ENCODE results near the gene FAXC. TPM values are rescaled to one million over a fixed set of nuclear protein-coding genes. Genes with fewer than 3 reads are reported as not detected.

Gene FAXC
- polyA plus RNA-seq, 1 of the 3 experiments (the other 2 are of a cell fraction): 9.0 TPM

- WGBS (ENCODE audit: low lambda C conversion rate): 13% methylated on average over 1 of the region's 2 CpGs
- no peak overlapping the region for H3K27ac ChIP-seq (ENCODE audit: low read depth in 2 of 2, low read length in 1 of 2)
- H3K9me3 ChIP-seq: no peaks in the 10 kb centered on the region
- H3K36me3 ChIP-seq (replicated peaks in 1 of 2; ENCODE audit: control insufficient read depth in 1 of 2, insufficient read depth in 2 of 2, low read length in 1 of 2): no peaks in the 10 kb centered on the region
- no peaks in the 10 kb centered on the region for H3K4me1 ChIP-seq (ENCODE audit: control insufficient read depth in 1 of 2, insufficient read depth in 2 of 2, low read depth in 1 of 2, low read length in 1 of 2)
- H3K4me2 ChIP-seq: no peak overlapping the region
- H2AFZ ChIP-seq (ENCODE audit: low read depth): no peak overlapping the region
- TF ChIP-seq FOSL2 (IDR thresholded peaks at IDR 0.05; ENCODE audit: borderline replicate concordance, low read depth) (no peak), FOXJ3 (CRISPR knock-in tag; IDR thresholded peaks at IDR 0.05) (no peak), RFX5 (IDR thresholded peaks at IDR 0.05; ENCODE audit: low read length) (no peak), CHD2 (IDR thresholded peaks at IDR 0.05; ENCODE audit: low read length, partially characterized antibody) (no peak), USF1 (IDR thresholded peaks at IDR 0.05; ENCODE audit: borderline replicate concordance, low read depth) (no peak), MEF2A (IDR thresholded peaks at IDR 0.05; ENCODE audit: borderline replicate concordance, low read depth) (no peak), RCOR1 (IDR thresholded peaks at IDR 0.05; ENCODE audit: low read length) (no peak), TCF12 (IDR thresholded peaks at IDR 0.05) (no peak), USF2 (IDR thresholded peaks at IDR 0.05; ENCODE audit: borderline replicate concordance, low read depth, low read length) (no peak), EP300 (IDR thresholded peaks at IDR 0.05; ENCODE audit: borderline replicate concordance in 1 of 2, low read depth in 1 of 2, low read length in 1 of 2) (no peak), GABPA (IDR thresholded peaks at IDR 0.05; ENCODE audit: low read depth) (no peak), ELF1 (IDR thresholded peaks at IDR 0.05) (no peak), NFIC (IDR thresholded peaks at IDR 0.05; ENCODE audit: borderline replicate concordance) (no peak), YY1 (IDR thresholded peaks at IDR 0.05; ENCODE audit: low read depth) (no peak), SIN3A (IDR thresholded peaks at IDR 0.05; ENCODE audit: borderline replicate concordance, low read depth, low read length) (no peak), RAD21 (IDR thresholded peaks at IDR 0.05; ENCODE audit: low read length) (no peak), ZBTB33 (IDR thresholded peaks at IDR 0.05; ENCODE audit: borderline replicate concordance, low read depth) (no peak), GATA2 (CRISPR knock-in tag; IDR thresholded peaks at IDR 0.05) (no peak), EZH2phosphoT487 (IDR thresholded peaks at IDR 0.05; ENCODE audit: borderline replicate concordance, low read depth) (no peak)
- no peaks in the 10 kb centered on the region for H4K20me1 ChIP-seq (ENCODE audit: insufficient read depth)
- no peaks in the 10 kb centered on the region for H3K9me2 ChIP-seq
- no peak overlapping the region for H3K4me3 ChIP-seq (ENCODE audit: low read depth in 2 of 2, low read length in 1 of 2)
- no peaks in the 10 kb centered on the region for H3F3A ChIP-seq (replicated peaks; ENCODE audit: insufficient read depth)
- POLR2A ChIA-PET: no interaction called here
- CTCF ChIA-PET: no interaction called here
- DNase-seq: no peak
- no peak overlapping the region for H3K9ac ChIP-seq
- H3K27me3 ChIP-seq (ENCODE audit: insufficient read depth): no peaks in the 10 kb centered on the region; the same call in 1 of the 2 replicates
- H3K79me2 ChIP-seq (ENCODE audit: insufficient read depth): no peaks in the 10 kb centered on the region
Measured at GRCh38 chr6:99253271-99253670, 96.2 kb downstream of the FAXC start.

Measured in SK-N-SH (cell line).